Measurements from ENCODE around the gene CD47.

CD47 gene

DNA sequence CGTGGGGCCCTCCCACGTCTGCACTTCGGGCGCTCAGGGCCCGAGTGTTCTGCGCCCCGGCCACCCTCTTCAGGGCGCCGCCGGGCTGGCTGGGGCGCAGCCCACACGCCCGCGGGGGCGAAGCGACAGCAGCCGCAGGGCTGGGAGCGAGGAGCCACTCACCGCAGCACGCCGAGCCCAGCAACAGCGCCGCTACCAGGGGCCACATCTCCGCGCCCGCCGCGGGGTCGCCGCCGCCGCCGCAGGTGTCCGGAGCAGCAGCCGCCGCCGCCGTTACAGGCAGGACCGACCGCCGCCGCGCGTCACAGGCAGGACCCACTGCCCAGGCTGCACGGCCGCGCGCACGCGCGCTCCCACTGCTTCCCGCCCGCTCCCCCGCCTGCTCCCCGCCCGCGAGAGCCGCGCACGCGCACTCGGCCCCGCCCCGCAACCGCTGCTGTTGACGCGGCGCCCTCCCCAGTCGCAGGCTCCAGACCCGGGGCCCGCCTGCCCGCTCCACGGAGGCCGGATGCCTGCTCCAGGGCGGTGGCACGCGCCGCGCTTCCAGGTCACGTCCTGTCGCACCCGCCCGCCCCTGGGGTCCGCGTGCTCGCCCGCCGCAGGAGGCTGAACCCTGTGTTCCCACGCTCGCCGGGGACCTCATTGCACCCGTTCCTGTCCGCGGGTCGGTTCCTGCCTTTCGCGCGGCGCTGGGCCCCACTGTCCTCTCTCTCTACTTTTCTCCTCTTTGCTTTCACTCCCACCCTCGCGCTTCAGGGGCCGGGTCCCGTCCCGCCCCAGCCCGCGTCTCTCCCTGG, at the start of gene CD47:
CD47 (minus strand) TSS at position 331 of the 797 bp plus-strand sequence; CDS start at position 208, 123 bp downstream.
- DNase-seq: peak; percentile 52

GRCh38 chr3:108137460-108137814, 46.6 kb upstream of the CD47 start:
- no peak for DNase-seq

DNA sequence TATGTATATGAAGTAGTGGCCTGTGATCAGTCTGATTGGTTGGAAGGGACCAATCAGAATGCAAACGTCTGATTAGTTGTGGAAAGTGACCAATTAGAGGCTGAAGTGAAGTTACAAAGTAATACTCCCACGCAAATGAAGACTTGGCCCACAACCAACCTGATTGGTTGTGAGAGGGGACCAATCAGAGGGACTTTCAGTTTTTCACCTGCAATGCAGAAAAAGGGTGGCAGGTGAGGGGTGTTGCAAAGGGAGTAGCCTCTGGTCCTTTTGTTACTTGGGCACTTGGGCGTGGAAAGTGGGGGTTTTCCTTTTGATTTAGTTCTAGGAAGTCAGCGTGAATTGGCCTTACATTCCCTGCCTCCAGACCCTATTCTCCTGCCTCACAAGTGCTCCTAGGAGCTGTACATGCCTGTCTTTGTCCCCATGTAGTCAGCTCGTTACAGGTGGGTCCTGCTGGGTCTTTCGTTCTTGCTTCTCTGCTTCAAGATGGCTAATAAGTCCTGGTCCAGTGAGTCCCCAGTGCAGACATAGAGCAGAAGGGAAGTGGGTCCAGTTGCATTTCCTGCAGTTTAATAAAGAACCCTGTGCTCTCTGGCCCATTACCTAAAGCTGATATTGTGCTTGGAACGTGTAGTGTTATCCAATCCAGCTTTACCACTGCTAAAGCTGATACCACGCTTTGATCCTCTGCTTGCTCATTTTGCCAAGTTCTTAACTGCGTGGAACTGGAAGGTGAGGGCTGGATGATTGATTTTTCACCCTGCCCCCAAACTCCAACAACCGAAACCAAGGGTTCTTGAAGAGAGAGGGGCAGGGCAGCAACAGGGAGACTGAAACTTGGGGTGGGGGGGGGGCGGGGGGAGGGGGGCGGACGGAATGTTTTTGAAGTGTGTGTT, 46.0 kb upstream of the CD47 start:
- DNase-seq: no peak

GRCh38 chr3:108134555-108134880, 43.7 kb upstream of the CD47 start:
- DNase-seq: no peak

DNA sequence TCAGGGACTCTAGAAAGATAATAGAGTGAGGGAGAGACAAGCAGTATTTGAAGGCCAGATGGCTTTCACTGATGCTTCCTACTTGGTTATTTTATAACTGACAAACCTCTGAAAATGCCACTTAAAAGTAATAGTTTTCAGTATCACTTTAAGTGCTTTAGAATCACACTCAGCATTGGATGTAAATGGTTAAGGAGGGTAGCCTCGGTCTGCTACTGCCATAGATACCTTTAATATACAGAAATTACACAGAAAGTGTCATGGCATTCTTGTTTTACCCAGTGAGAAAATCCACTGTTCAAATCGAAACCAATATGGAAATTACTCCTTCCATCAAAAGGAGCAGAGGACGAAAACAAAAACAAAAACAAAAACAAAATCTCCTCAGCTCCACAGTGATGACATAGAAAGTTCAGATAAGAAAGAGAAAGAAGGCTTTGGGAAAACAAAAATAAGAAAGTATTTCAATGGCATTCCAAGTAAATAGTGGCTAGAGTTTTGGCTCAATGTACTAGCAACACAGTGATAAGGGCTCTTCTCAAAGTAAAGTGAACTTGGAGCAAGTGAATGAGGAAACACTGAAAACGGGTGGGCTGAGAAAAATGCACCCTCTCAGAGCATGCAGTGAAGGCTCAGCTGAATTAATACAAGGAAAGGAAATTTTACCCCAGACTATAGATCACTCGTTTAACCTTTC, 43.2 kb upstream of the CD47 start:
- no peak for DNase-seq

DNA sequence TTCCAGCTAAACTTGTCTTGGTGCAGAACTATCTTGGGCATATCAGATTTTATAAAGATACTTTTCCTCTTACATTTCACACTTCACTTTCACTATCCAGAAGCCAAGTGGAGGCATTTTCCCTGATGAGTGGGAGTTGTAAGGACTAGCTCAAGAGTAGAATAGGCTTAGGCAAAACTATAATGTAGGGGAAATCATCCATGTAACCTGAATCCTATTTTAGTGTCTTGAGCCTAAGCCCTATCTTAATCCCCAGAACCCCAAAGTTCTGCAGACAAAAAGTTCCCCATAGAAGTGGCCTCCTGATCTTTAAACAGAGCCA, 42.2 kb upstream of the CD47 start:
- no peak for DNase-seq

- DNase-seq: no peak
Measured at GRCh38 chr3:108131475-108132134, 40.8 kb upstream of the CD47 start.

DNA sequence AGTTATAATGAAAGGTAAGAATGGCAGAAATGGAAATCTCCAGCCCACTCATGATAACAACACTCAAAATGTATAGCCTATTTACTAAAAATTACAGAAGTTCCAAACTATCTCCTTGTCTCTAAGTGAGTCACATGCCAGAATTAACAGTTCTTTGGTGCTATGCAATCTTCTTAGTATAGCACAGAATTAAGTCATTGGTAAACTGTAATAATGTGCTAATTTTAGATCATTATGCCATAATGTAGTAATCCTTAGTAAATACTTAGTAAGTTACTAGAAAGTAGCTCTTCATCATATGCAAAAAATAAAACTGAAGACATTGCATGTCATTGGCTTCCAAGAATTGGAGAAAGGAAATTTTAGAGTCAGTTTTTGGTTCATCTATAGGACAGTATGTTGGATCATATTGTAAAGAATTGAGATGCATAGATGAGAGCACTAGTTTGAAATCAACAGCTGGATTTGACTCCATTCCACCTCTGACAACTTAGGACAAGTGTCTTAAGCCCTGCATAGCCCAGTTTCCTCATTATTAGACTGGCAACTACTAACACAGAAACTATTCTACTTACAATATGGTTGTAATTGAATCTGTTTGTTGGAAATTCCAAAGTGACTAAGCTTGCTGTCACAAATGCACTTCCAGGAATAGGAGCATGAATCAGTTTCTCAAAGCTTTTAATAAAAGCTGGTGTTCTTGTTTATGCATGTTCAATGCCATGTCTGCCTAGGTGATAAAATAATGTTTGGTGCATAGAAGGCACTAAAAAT, 40.1 kb upstream of the CD47 start:
- DNase-seq: peak; percentile 73

- no peak for DNase-seq
Measured at GRCh38 chr3:108130236-108130635, 39.4 kb upstream of the CD47 start.

DNA sequence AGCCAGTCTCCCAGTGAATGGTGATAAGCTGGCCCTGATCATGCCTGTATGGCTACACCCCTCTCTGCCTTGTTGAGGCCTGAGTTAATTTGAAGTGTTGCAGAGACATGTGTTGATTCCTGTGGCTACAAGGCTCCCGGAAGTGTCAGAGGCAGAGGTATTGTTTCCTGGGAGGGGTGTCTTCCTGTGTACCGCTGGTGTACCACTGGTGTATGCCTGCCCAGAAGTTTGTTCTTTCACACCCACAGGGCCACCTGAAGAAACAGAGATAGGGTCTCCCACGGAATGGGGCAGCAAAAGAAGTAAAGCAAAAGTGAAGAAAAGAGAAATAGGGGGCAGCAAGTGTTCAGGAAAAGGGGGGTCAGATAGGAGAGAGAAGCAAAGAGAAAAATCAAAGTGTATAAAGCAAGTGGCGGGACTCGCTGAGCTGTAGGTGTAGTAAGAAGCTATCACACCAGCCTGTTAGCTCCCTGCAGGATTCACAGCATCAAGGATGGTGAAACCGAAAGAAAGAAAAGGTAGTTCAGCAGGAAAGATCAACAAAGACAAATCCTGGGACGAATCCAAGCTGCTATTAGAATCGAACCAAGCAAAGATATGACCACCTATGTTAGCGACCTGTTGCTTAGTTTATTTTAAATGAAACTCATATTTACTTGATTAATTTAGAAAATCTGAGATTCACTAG, 36.6 kb upstream of the CD47 start:
- no peak for DNase-seq

- DNase-seq: no peak
Measured at GRCh38 chr3:108126348-108126747, 35.5 kb upstream of the CD47 start.

DNA sequence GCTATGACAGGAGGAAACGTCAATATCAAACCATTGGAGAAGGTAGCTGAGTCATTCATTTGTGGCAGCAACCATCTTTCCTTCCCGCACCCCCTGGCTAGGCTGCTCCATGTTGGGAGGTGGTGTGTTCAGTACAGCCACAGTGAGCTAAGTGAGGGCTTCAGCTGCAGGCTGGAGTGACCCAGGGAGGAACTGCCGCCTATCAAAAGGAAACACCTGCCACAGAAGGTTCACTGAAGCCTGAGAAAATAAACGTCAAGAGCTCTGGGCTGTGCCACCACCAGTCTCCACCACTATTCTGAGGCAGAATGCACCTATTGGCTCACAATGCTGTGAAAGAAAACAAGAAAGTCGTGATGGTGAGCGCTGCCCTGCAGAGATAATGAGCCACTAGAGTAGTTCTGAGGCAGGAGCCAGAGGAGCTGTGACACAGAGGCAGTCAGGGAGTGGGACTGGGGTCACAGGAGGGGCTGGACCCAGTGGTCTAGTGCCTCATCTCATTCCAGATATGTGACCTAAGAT, 34.8 kb upstream of the CD47 start:
- DNase-seq: no peak

DNA sequence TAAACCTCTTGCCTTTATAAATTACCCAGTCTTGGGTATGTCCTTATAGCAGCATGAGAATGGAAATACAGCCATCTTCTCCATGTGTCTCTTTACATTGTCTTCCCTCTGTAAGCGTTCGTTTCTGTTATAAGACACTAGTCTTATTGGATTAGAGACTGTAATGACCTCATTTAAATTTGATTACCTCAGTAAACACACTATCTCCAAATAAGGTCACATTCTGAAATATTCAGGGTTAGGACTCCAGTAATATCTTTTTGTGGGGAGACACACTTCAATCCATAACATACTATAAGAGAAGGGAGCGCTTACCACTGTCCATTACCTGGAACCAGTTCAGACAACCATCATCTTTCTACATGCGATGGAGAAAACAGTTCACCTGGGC, 34.3 kb upstream of the CD47 start:
- DNase-seq: no peak

- DNase-seq: no peak
Measured at GRCh38 chr3:108124337-108125152, 33.7 kb upstream of the CD47 start.

DNA sequence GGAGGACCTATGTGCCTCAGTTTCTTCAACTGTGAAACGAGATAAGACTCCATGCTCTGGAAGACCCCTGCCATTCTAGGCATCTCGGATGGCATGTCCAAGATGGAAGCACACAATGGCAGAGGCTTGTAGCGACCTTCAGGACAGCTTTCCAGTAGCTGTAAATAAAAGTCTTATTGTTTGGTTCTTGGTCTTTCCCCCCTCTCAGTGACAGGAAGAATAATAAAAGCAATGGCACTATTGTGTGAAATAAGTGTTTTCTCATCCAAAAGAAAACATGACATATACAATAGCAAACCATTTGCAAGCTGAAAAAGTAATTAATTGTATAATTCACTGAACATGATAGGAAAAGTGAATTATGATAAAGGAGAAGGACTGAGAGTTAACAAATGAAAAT, 32.5 kb upstream of the CD47 start:
- no peak for DNase-seq

GRCh38 chr3:108122276-108122675, 31.4 kb upstream of the CD47 start:
- no peak for DNase-seq

GRCh38 chr3:108119398-108120104, 28.7 kb upstream of the CD47 start:
- DNase-seq: no peak

DNA sequence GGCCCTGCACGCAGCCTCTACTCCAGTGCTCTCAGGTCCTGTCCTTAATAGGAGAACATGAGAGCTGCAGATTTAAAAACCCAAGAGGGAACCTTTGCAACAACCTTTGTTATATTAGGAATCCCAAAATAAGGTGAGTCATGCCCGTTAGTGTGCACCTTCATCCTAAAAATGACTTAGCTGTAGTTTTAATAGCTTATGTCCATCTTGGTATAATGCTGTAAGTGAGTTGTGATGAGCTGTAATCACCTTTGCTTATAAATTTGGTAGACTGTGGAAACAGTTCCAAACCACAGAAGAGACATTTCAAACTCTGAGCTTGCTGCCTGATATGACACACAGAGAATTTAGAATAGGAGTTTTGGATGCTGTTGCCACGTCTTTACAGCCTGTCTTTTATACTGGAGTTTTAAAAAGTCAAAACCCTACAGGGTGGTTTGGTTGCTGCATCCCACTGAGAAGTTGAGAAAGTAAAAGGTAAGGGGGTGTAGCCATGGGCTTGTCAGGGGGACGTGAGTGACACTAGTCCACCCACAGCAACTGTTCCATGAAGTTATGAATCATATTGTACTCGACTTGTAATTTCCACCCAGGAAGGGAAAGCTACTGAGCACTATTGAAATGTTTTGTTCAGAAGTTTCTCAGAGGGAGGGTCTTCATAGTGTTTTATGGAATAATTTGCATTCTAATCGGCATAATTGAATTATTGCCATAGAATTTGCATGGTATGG, 27.4 kb upstream of the CD47 start:
- DNase-seq: no peak

DNA sequence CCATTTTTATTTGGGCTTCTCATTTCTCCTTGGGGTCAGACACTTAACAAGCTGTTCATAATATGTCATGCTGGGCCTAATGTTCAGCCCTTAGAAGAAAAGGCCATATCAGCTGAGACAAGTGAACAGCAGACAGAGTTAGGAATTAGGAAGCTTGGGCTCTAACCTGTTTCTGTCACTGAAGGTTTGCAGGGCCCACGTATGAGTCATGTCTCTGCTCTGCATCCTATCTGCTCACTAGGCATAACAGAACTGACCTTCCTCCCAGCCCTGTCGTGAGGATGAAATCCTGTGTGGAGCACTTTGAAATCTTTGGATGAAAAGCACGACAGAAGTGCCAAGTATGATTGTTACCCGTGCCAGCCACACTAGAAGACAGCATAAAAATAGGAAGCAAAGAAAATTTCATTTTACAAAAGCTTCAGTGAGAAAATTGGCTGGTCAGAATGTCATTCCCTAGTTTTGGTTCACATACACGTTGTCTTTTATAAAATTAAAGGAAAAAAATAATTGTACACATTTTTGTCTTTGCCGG, 26.5 kb upstream of the CD47 start:
- DNase-seq: no peak
